ENCODE data around the gene PARP4.

PARP4 gene

GRCh38 chr13:24512197-24512907, at the start of gene PARP4:
TSS of gene PARP4 (minus strand) at chr13:24512778. CDS start at chr13:24503776, 9,002 bp downstream.
- no peaks in the 10 kb centered on the region for H3K9me3 ChIP-seq (ENCODE audit: control insufficient read depth, insufficient read depth, low read depth, low read length)
- POLR2A ChIA-PET = interaction anchor here (1.1 kb wide), 1 partner anchor 10 kb away, joined by 3 read pairs; no protein-coding TSS in a partner anchor
- TF ChIP-seq INSM2 (tag by site-specific recombination; IDR thresholded peaks at IDR 0.05) (no peak), ZFP41 (tag by site-specific recombination; IDR thresholded peaks at IDR 0.05; ENCODE audit: borderline replicate concordance) (no peak), ZEB2 (tag by site-specific recombination; IDR thresholded peaks at IDR 0.05) (peak; percentile 85; the same call in 1 of the 2 replicates), ZNF221 (tag by site-specific recombination; IDR thresholded peaks at IDR 0.05; ENCODE audit: borderline replicate concordance) (no peak), ZNF423 (tag by site-specific recombination; IDR thresholded peaks at IDR 0.05) (no peak; the same call in 1 of the 2 replicates), KLF9 (tag by site-specific recombination; IDR thresholded peaks at IDR 0.05; ENCODE audit: low read depth) (peak; percentile 90), TSHZ1 (tag by site-specific recombination; IDR thresholded peaks at IDR 0.05; ENCODE audit: borderline replicate concordance) (no peak), ZFP69B (tag by site-specific recombination; IDR thresholded peaks at IDR 0.05) (0 out of 2 replicates have a peak, but pooled peaks have one; percentile 13), ZNF639 (tag by site-specific recombination; IDR thresholded peaks at IDR 0.05) (no peak), ZNF394 (tag by site-specific recombination; IDR thresholded peaks at IDR 0.05; ENCODE audit: borderline replicate concordance) (no peak; the same call in 1 of the 2 replicates), ZNF623 (tag by site-specific recombination; IDR thresholded peaks at IDR 0.05) (no peak), ZNF433 (tag by site-specific recombination; IDR thresholded peaks at IDR 0.05; ENCODE audit: low read depth) (no peak), ZNF571 (tag by site-specific recombination; IDR thresholded peaks at IDR 0.05) (no peak), ZBTB21 (tag by site-specific recombination; IDR thresholded peaks at IDR 0.05) (no peak), ZNF701 (tag by site-specific recombination; IDR thresholded peaks at IDR 0.05) (no peak), ZNF549 (tag by site-specific recombination; IDR thresholded peaks at IDR 0.05) (no peak), ZNF391 (tag by site-specific recombination; IDR thresholded peaks at IDR 0.05; ENCODE audit: borderline replicate concordance, low read depth) (no peak), ZNF530 (tag by site-specific recombination; IDR thresholded peaks at IDR 0.05; ENCODE audit: low read depth) (no peak), ZNF621 (tag by site-specific recombination; IDR thresholded peaks at IDR 0.05) (no peak), WT1 (tag by site-specific recombination; IDR thresholded peaks at IDR 0.05) (no peak), HIC1 (tag by site-specific recombination; IDR thresholded peaks at IDR 0.05) (peak; percentile 82), KLF1 (tag by site-specific recombination; IDR thresholded peaks at IDR 0.05) (peak; percentile 97), SETDB1 (IDR thresholded peaks at IDR 0.05; ENCODE audit: insufficient read length, low read length) (no peak), ZFP3 (tag by site-specific recombination; IDR thresholded peaks at IDR 0.05; ENCODE audit: low read depth) (no peak), YY2 (tag by site-specific recombination; IDR thresholded peaks at IDR 0.05) (no peak)
- TF ChIP-seq, protein P1, sequence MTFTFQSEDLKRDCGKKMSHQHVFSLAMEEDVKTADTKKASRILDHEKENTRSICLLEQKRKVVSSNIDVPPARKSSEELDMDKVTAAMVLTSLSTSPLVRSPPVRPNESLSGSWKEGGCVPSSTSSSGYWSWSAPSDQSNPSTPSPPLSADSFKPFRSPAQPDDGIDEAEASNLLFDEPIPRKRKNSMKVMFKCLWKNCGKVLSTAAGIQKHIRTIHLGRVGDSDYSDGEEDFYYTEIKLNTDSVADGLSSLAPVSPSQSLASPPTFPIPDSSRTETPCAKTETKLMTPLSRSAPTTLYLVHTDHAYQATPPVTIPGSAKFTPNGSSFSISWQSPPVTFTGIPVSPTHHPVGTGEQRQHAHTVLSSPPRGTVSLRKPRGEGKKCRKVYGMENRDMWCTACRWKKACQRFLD (tag by site-specific recombination; IDR thresholded peaks at IDR 0.05) = no peak
- TF ChIP-seq, protein P2, sequence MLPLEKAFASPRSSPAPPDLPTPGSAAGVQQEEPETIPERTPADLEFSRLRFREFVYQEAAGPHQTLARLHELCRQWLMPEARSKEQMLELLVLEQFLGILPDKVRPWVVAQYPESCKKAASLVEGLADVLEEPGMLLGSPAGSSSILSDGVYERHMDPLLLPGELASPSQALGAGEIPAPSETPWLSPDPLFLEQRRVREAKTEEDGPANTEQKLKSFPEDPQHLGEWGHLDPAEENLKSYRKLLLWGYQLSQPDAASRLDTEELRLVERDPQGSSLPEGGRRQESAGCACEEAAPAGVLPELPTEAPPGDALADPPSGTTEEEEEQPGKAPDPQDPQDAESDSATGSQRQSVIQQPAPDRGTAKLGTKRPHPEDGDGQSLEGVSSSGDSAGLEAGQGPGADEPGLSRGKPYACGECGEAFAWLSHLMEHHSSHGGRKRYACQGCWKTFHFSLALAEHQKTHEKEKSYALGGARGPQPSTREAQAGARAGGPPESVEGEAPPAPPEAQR (tag by site-specific recombination; IDR thresholded peaks at IDR 0.05) = no peak

More at GRCh38 chr13:24512197-24512907, at the start of gene PARP4:
- peaks cover 0 to under 1% of the 10 kb centered on the region in 2 experiments; a peak in 1 of 3 replicates for H3K36me3 ChIP-seq (ENCODE audit: control insufficient read depth in 2 of 2, insufficient read depth in 1 of 2, low read length in 2 of 2)
- peak within 1 kb of the TSS; percentile 63 for H3K4me3 ChIP-seq (ENCODE audit: low read depth, low read length)
- CTCF ChIA-PET = no interaction called here
- peak within 1 kb of the TSS; percentile 68 for H3K27ac ChIP-seq (ENCODE audit: extremely low read depth, low read depth, low read length)
- H3K4me1 ChIP-seq (ENCODE audit: control insufficient read depth, insufficient read depth, low read length) = no peaks in the 10 kb centered on the region; the same call in 1 of the 2 replicates
